GM23338 (cell line): Measurements from ENCODE around the gene HOXA9. TPM values are rescaled to one million over a fixed set of nuclear protein-coding genes. Genes with fewer than 3 reads are reported as not detected.

Experiments
- ATAC-seq: fragments of 200-7000 bp; cut with Tn5 transposase; 3 replicates; pipeline ENCODE4 v1.9.1; 2020
- DNase-seq: peaks from one replicate; pipeline ENCODE4 v3.0.0-alpha.2; 2015; ENCODE audit warnings: low spot score
- H2AFZ ChIP-seq: fragments of 200-600 bp; sonication (generic); 2 replicates; pipeline ENCODE4 v1.8.0; 2016; ENCODE audit warnings: antibody characterized with exemption, mild to moderate bottlenecking, moderate library complexity
- H3F3A ChIP-seq: fragments of 200-600 bp; sonication (generic); replicated peaks from 2 replicates; pipeline ENCODE4 v1.8.0; 2017; ENCODE audit warnings: antibody characterized with exemption, mixed run types, low read depth
- H3K27ac ChIP-seq: fragments of 200-600 bp; sonication (generic); 2 replicates; pipeline ENCODE4 v1.6.1; 2016; ENCODE audit warnings: low read depth
- H3K27me3 ChIP-seq: fragments of 200-600 bp; sonication (generic); 2 replicates; pipeline ENCODE4 v1.8.0; 2016; ENCODE audit warnings: mild to moderate bottlenecking, mixed run types, moderate library complexity; ENCODE audit not compliant: insufficient read depth
- H3K36me3 ChIP-seq: fragments of 200-600 bp; sonication (generic); 2 replicates; pipeline ENCODE4 v1.8.0; 2016; ENCODE audit warnings: mild to moderate bottlenecking; ENCODE audit not compliant: insufficient read depth
- H3K4me1 ChIP-seq: fragments of 200-600 bp; sonication (generic); 2 replicates; pipeline ENCODE4 v1.8.0; 2016; ENCODE audit warnings: mild to moderate bottlenecking, moderate library complexity; ENCODE audit not compliant: insufficient read depth
- H3K4me2 ChIP-seq: fragments of 200-600 bp; sonication (generic); 2 replicates; pipeline ENCODE4 v1.7.1; 2017; ENCODE audit warnings: mixed run types
- H3K4me3 ChIP-seq: fragments of 200-600 bp; sonication (generic); 2 replicates; pipeline ENCODE4 v1.6.1; 2016; ENCODE audit warnings: mixed run types
- H3K79me2 ChIP-seq: fragments of 200-600 bp; sonication (generic); replicated peaks from 2 replicates; pipeline ENCODE4 v1.8.0; 2017; ENCODE audit warnings: mild to moderate bottlenecking; ENCODE audit not compliant: insufficient read depth
- H3K9me2 ChIP-seq: fragments of 200-600 bp; sonication (generic); 2 replicates; pipeline ENCODE4 v1.8.0; 2017; ENCODE audit not compliant: insufficient read depth
- H4K20me1 ChIP-seq: fragments of 200-600 bp; sonication (generic); replicated peaks from 2 replicates; pipeline ENCODE4 v1.8.0; 2017; ENCODE audit warnings: mild to moderate bottlenecking; ENCODE audit not compliant: insufficient read depth
- H3K27ac Mint-ChIP-seq: 2 replicates; pipeline ENCODE4 v1.8.0; 2020; ENCODE audit warnings: inconsistent platforms, mild to moderate bottlenecking, moderate library complexity, mixed read lengths
- H3K27me3 Mint-ChIP-seq: 3 replicates; pipeline ENCODE4 v1.8.0; 2022; ENCODE audit warnings: low read depth, mild to moderate bottlenecking, moderate library complexity, mixed read lengths, inconsistent platforms; ENCODE audit not compliant: insufficient read depth, poor library complexity
- H3K36me3 Mint-ChIP-seq: 3 replicates; pipeline ENCODE4 v1.8.0; 2021; ENCODE audit warnings: low read depth, mild to moderate bottlenecking, inconsistent platforms, moderate library complexity, mixed read lengths
- H3K4me1 Mint-ChIP-seq: 3 replicates; pipeline ENCODE4 v1.8.0; 2020; ENCODE audit warnings: mild to moderate bottlenecking, inconsistent platforms, mixed read lengths
- H3K4me3 Mint-ChIP-seq: 3 replicates; pipeline ENCODE4 v1.8.0; 2021; ENCODE audit warnings: moderate library complexity, mild to moderate bottlenecking, inconsistent platforms, mixed read lengths
- H3K9me3 Mint-ChIP-seq: 3 replicates; pipeline ENCODE4 v1.8.0; 2020; ENCODE audit warnings: moderate library complexity, mild to moderate bottlenecking, inconsistent platforms, mixed read lengths
- CREB1 ChIP-seq: fragments of 250-450 bp; sonication (Bioruptor Pico); IDR thresholded peaks from 2 replicates; pipeline ENCODE4 v1.5.0; 2020; ENCODE audit warnings: low read depth, mild to moderate bottlenecking, moderate library complexity
- EZH2 ChIP-seq: fragments of 200-600 bp; sonication (generic); IDR thresholded peaks from one replicate; pipeline ENCODE4 v1.8.0; 2017; ENCODE audit warnings: antibody characterized with exemption, mild to moderate bottlenecking, low read depth; ENCODE audit not compliant: unreplicated experiment
- EZH2phosphoT487 ChIP-seq: fragments of 200-600 bp; sonication (generic); IDR thresholded peaks from one replicate; pipeline ENCODE4 v1.8.1; 2018; ENCODE audit warnings: antibody characterized with exemption; ENCODE audit not compliant: unreplicated experiment
- POLR2AphosphoS5 ChIP-seq: IDR thresholded peaks from 2 replicates; pipeline ENCODE4 v1.6.1; 2016; ENCODE audit warnings: antibody characterized with exemption, low read depth
- STAT1 ChIP-seq: IDR thresholded peaks from one replicate; pipeline ENCODE4 v1.6.1; 2016; ENCODE audit warnings: antibody characterized with exemption; ENCODE audit not compliant: unreplicated experiment
- ZNF114 ChIP-seq: fragments of 250-450 bp; sonication (Bioruptor Pico); IDR thresholded peaks from 2 replicates; pipeline ENCODE4 v1.5.0; 2020; ENCODE audit warnings: mild to moderate bottlenecking, moderate library complexity
- ZNF331 ChIP-seq: fragments of 250-450 bp; sonication (Bioruptor Pico); IDR thresholded peaks from 2 replicates; pipeline ENCODE4 v1.5.0; 2020; ENCODE audit warnings: low read depth, mild to moderate bottlenecking, moderate library complexity
- polyA plus RNA-seq: library from polyadenylated mRNA; unstranded; fragments of >200 nt; fragmentation: Nextera tagmentation; extraction: Ambion mirVana; gene quantifications from 2 replicates; pipeline ENCODE4 v1.2.1, GENCODE V29; 2016
- total RNA-seq: library from RNA; depleted of rRNA; stranded (reverse); fragments of >200 nt; shearing (Covaris generic); gene quantifications from 2 replicates; pipeline ENCODE4 v1.2.3, GENCODE V29; 2014
- TF ChIP-seq, protein P1 (sequence below): IDR thresholded peaks from 2 replicates; pipeline ENCODE4 v1.6.1; 2016; ENCODE audit warnings: antibody characterized with exemption
- TF ChIP-seq, protein P2 (sequence below): IDR thresholded peaks from one replicate; pipeline ENCODE4 v1.6.1; 2018; ENCODE audit warnings: antibody characterized with exemption; ENCODE audit not compliant: unreplicated experiment

The HOXA9 gene
- total and polyA plus RNA-seq, 2 experiments from 2014 or later, result not detected

DNA sequence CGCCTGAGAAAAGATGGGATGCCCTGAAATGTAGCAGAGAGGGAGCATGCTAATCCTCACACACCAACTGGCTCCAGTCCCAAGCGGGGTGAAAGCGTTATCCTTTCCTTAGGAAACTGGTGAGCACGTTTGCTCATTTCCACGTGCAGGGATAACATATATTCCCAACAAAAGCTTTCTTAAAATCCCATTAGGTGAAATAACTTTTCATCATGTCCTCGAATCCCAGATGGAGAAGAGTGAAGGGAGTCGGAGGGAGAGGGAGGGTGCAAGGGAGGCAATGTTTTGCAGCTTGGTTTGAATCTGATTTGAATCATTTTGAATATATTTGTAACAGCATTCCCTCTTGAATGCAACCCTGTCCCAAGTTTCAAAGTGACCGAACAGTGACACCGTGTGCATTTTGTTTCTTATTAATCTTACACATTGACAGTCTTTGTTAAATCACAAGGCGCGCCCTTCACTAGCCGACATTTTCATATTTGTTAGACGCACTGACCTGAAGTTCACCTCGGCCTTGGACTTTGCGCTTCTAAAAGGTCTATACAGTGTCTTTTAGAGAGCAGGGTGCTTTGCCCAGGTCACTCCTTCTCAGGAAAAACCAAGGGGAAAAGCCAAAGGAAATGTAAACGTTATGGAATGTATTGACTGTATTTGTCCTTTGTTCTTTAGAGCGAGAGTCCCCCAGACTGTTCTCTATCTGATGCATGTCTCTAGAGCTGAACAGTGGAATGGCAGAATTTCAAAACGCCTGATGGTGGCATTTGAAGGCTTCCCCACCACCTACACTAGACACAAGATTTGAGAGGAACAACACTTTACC is 31.7 kb downstream of the HOXA9 start:
- DNase-seq (no peak), ATAC-seq (no peak)
- no peaks in the 10 kb centered on the region; the same call in 2 of the 3 replicates for H3K9me3 Mint-ChIP-seq
- Histone ChIP-seq H2AFZ (no peak overlapping the region), H3K4me2 (no peak overlapping the region), H3K9me2 (no peaks in the 10 kb centered on the region), H3F3A (peaks cover 45% of the 10 kb centered on the region), H3K4me3 (no peak overlapping the region), H3K79me2 (no peaks in the 10 kb centered on the region), H3K36me3 (no peaks in the 10 kb centered on the region), H4K20me1 (peaks cover 61% of the 10 kb centered on the region), H3K27ac (no peak overlapping the region), H3K4me1 (peaks cover 8% of the 10 kb centered on the region; the same call in 1 of the 2 replicates), H3K27me3 (peaks cover 100% of the 10 kb centered on the region)
- H3K4me3 Mint-ChIP-seq, result no peak overlapping the region
- H3K36me3 Mint-ChIP-seq, result no peaks in the 10 kb centered on the region
- peak; percentile 85 for TF ChIP-seq EZH2
- TF ChIP-seq, protein P1, sequence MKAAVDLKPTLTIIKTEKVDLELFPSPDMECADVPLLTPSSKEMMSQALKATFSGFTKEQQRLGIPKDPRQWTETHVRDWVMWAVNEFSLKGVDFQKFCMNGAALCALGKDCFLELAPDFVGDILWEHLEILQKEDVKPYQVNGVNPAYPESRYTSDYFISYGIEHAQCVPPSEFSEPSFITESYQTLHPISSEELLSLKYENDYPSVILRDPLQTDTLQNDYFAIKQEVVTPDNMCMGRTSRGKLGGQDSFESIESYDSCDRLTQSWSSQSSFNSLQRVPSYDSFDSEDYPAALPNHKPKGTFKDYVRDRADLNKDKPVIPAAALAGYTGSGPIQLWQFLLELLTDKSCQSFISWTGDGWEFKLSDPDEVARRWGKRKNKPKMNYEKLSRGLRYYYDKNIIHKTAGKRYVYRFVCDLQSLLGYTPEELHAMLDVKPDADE, result no peak
- H3K27ac Mint-ChIP-seq, result no peak overlapping the region
- H3K4me1 Mint-ChIP-seq, result peaks cover 1% of the 10 kb centered on the region; the same call in 1 of the 3 replicates
- H3K27me3 Mint-ChIP-seq, result peaks cover 96% of the 10 kb centered on the region

DNA sequence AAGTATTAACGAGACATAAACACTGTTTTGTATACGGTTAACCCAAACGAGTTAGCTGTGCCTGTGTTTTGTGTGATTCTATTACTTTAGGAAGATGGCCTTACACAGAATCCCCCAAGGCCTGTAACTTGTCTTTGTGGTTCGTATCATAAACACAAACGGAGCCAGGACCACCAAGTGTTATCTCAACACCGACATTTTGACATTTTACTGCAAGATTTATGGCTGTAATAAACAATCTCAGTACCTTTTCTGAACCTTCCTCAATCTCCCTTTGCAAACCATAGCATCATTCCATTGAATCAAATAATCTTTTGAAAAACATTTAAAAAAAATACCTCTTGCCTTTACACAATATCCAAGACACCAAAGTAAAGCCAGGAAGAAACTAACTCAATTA is 32.4 kb downstream of the HOXA9 start:
- H3K27me3 ChIP-seq, result peaks cover 100% of the 10 kb centered on the region
- H4K20me1 ChIP-seq, result peaks cover 57% of the 10 kb centered on the region
- no peak overlapping the region for H3K4me3 Mint-ChIP-seq
- H3K27ac ChIP-seq, result no peak overlapping the region
- H3K9me2 ChIP-seq, result no peaks in the 10 kb centered on the region
- no peaks in the 10 kb centered on the region; the same call in 2 of the 3 replicates for H3K4me1 Mint-ChIP-seq
- H3K27me3 Mint-ChIP-seq, result peaks cover 96% of the 10 kb centered on the region
- no peak overlapping the region for H3K4me2 ChIP-seq
- H3K4me1 ChIP-seq, result peaks cover 7% of the 10 kb centered on the region; the same call in 1 of the 2 replicates
- no peak overlapping the region for H3K4me3 ChIP-seq
- no peaks in the 10 kb centered on the region for H3K79me2 ChIP-seq
- H3K9me3 Mint-ChIP-seq, result no peaks in the 10 kb centered on the region; the same call in 2 of the 3 replicates
- no peaks in the 10 kb centered on the region for H3K36me3 ChIP-seq
- no peak overlapping the region for H3K27ac Mint-ChIP-seq
- no peak for ATAC-seq
- H3K36me3 Mint-ChIP-seq, result no peaks in the 10 kb centered on the region
- H3F3A ChIP-seq, result peaks cover 45% of the 10 kb centered on the region
- no peak for DNase-seq
- no peak overlapping the region for H2AFZ ChIP-seq
- TF ChIP-seq ZNF331 (CRISPR knock-in tag) (no peak), ZNF114 (no peak), STAT1 (no peak), EZH2 (no peak), EZH2phosphoT487 (no peak), POLR2AphosphoS5 (no peak), CREB1 (CRISPR knock-in tag) (no peak)
- TF ChIP-seq, protein P2, sequence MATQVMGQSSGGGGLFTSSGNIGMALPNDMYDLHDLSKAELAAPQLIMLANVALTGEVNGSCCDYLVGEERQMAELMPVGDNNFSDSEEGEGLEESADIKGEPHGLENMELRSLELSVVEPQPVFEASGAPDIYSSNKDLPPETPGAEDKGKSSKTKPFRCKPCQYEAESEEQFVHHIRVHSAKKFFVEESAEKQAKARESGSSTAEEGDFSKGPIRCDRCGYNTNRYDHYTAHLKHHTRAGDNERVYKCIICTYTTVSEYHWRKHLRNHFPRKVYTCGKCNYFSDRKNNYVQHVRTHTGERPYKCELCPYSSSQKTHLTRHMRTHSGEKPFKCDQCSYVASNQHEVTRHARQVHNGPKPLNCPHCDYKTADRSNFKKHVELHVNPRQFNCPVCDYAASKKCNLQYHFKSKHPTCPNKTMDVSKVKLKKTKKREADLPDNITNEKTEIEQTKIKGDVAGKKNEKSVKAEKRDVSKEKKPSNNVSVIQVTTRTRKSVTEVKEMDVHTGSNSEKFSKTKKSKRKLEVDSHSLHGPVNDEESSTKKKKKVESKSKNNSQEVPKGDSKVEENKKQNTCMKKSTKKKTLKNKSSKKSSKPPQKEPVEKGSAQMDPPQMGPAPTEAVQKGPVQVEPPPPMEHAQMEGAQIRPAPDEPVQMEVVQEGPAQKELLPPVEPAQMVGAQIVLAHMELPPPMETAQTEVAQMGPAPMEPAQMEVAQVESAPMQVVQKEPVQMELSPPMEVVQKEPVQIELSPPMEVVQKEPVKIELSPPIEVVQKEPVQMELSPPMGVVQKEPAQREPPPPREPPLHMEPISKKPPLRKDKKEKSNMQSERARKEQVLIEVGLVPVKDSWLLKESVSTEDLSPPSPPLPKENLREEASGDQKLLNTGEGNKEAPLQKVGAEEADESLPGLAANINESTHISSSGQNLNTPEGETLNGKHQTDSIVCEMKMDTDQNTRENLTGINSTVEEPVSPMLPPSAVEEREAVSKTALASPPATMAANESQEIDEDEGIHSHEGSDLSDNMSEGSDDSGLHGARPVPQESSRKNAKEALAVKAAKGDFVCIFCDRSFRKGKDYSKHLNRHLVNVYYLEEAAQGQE, result no peak
- TF ChIP-seq, protein P1, result no peak
